ENCODE measurements around the gene ITPK1.

ITPK1 gene

GRCh38 chr14:92986254-92987147 lies 129.2 kb downstream of the ITPK1 start:
- TF ChIP-seq TAF1 (IDR thresholded peaks at IDR 0.05; ENCODE audit: borderline replicate concordance, insufficient read depth, low read length) (no peak), SIN3A (IDR thresholded peaks at IDR 0.05; ENCODE audit: borderline replicate concordance, insufficient read depth, low read length) (no peak), FOXP2 (optimal IDR thresholded peaks at IDR 0.05; ENCODE audit: borderline replicate concordance, extremely low read depth, extremely low read length, insufficient read depth) (no peak), POLR2AphosphoS5 (IDR thresholded peaks at IDR 0.05; ENCODE audit: low read depth, low read length) (no peak)
- TF ChIP-seq, protein P1, sequence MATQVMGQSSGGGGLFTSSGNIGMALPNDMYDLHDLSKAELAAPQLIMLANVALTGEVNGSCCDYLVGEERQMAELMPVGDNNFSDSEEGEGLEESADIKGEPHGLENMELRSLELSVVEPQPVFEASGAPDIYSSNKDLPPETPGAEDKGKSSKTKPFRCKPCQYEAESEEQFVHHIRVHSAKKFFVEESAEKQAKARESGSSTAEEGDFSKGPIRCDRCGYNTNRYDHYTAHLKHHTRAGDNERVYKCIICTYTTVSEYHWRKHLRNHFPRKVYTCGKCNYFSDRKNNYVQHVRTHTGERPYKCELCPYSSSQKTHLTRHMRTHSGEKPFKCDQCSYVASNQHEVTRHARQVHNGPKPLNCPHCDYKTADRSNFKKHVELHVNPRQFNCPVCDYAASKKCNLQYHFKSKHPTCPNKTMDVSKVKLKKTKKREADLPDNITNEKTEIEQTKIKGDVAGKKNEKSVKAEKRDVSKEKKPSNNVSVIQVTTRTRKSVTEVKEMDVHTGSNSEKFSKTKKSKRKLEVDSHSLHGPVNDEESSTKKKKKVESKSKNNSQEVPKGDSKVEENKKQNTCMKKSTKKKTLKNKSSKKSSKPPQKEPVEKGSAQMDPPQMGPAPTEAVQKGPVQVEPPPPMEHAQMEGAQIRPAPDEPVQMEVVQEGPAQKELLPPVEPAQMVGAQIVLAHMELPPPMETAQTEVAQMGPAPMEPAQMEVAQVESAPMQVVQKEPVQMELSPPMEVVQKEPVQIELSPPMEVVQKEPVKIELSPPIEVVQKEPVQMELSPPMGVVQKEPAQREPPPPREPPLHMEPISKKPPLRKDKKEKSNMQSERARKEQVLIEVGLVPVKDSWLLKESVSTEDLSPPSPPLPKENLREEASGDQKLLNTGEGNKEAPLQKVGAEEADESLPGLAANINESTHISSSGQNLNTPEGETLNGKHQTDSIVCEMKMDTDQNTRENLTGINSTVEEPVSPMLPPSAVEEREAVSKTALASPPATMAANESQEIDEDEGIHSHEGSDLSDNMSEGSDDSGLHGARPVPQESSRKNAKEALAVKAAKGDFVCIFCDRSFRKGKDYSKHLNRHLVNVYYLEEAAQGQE (IDR thresholded peaks at IDR 0.05; ENCODE audit: insufficient read depth in 1 of 2, low read depth in 2 of 2, low read length in 2 of 2) = no peak

DNA sequence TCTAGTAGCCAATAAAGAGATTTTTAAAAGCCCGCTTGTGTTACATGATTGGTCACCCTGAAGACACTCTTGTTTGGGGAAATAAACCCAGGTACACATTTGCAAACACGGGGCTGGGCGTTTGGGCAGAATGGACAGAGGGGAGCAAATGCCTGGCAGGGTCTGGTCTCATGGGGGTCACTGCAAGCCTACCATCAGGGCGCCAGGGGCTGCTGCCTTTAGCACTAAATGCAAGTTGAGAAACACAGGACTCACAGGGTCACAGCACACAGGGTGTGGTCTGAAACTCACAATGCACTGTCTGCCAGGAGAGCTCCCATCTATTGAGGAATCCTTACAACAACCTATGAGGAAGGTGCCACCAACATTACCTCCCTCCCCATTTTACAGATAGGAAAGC lies 130.2 kb downstream of the ITPK1 start:
- TF ChIP-seq FOXP2 (optimal IDR thresholded peaks at IDR 0.05; ENCODE audit: borderline replicate concordance, extremely low read depth, extremely low read length, insufficient read depth) = no peak
- TF ChIP-seq TAF1 (IDR thresholded peaks at IDR 0.05; ENCODE audit: borderline replicate concordance, insufficient read depth, low read length) = no peak

- TF ChIP-seq TAF1 (IDR thresholded peaks at IDR 0.05; ENCODE audit: borderline replicate concordance, insufficient read depth, low read length) (no peak), FOXP2 (optimal IDR thresholded peaks at IDR 0.05; ENCODE audit: borderline replicate concordance, extremely low read depth, extremely low read length, insufficient read depth) (no peak), SIN3A (IDR thresholded peaks at IDR 0.05; ENCODE audit: borderline replicate concordance, insufficient read depth, low read length) (no peak), POLR2AphosphoS5 (IDR thresholded peaks at IDR 0.05; ENCODE audit: low read depth, low read length) (no peak)
- TF ChIP-seq, protein P1 (IDR thresholded peaks at IDR 0.05; ENCODE audit: insufficient read depth in 1 of 2, low read depth in 2 of 2, low read length in 2 of 2) = no peak
Observed at GRCh38 chr14:92984896-92985295, 130.8 kb downstream of the ITPK1 start.

DNA sequence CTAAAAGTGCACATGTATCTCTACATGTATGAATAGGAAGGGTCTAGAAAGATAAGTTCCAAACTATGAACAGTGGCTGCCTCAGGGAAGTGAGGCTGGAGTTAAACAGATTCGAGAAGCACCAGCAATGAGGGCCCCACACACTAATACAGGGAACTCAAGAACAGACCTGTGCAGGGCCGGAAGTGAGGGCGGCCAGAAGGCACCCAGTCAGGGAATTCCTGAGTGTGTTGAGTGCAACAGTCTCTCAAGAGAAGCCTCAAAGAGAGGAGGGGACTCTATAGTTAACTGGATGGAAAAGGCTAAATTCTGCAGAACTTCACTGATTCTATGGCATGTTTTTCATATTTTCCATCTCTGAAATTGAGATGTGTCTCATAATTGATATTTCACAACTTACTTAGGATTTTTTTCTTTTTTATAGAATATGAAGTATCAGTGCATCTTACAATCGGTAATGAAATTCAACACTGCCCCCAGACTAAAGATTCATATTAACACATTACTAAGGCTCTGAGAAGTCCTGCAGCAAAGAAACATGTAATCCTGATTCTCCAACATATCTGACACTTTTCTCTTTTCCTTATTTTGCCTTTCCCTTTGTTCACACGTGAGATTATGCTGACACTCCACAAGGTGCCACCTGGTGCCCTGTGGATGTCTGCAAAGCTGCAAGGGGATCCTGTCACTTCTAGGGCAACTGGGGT lies 131.5 kb downstream of the ITPK1 start:
- TF ChIP-seq FOXP2 (optimal IDR thresholded peaks at IDR 0.05; ENCODE audit: borderline replicate concordance, extremely low read depth, extremely low read length, insufficient read depth) (no peak), TAF1 (IDR thresholded peaks at IDR 0.05; ENCODE audit: borderline replicate concordance, insufficient read depth, low read length) (no peak), SIN3A (IDR thresholded peaks at IDR 0.05; ENCODE audit: borderline replicate concordance, insufficient read depth, low read length) (no peak), POLR2AphosphoS5 (IDR thresholded peaks at IDR 0.05; ENCODE audit: low read depth, low read length) (no peak)
- TF ChIP-seq, protein P1 (IDR thresholded peaks at IDR 0.05; ENCODE audit: insufficient read depth in 1 of 2, low read depth in 2 of 2, low read length in 2 of 2) = no peak

- TF ChIP-seq, protein P1 (IDR thresholded peaks at IDR 0.05; ENCODE audit: insufficient read depth in 1 of 2, low read depth in 2 of 2, low read length in 2 of 2) = no peak
- TF ChIP-seq FOXP2 (optimal IDR thresholded peaks at IDR 0.05; ENCODE audit: borderline replicate concordance, extremely low read depth, extremely low read length, insufficient read depth) = no peak
- no peak for TF ChIP-seq SIN3A (IDR thresholded peaks at IDR 0.05; ENCODE audit: borderline replicate concordance, insufficient read depth, low read length)
- no peak for TF ChIP-seq TAF1 (IDR thresholded peaks at IDR 0.05; ENCODE audit: borderline replicate concordance, insufficient read depth, low read length)
- no peak for TF ChIP-seq POLR2AphosphoS5 (IDR thresholded peaks at IDR 0.05; ENCODE audit: low read depth, low read length)
Observed at GRCh38 chr14:92982956-92983355, 132.8 kb downstream of the ITPK1 start.

All from PFSK-1 (cell line).